Right atrium auricular region (tissue), 2 donors: ENCODE results near the gene GPC6. TPM values are rescaled to one million over a fixed set of nuclear protein-coding genes. Genes with fewer than 3 reads are reported as not detected.

ENCODE experiments used
- DNase-seq: peaks from one replicate; pipeline ENCODE4 v3.0.0-alpha.2; 2019; ENCODE audit warnings: low spot score
- H3K27ac ChIP-seq, 2 donors: fragments of 200-600 bp; sonication (generic); 1 replicate in 1 of 2; 2 replicates in 1 of 2; pipeline ENCODE4 v1.5.1; 2016 to 2019
- H3K27me3 ChIP-seq, 2 donors: fragments of 200-600 bp; sonication (generic); one replicate each; pipeline versions ENCODE4 v1.5.1 to v1.6.0; 2017 to 2019
- H3K36me3 ChIP-seq: fragments of 200-600 bp; sonication (generic); one replicate; pipeline ENCODE4 v1.5.1; 2016
- H3K4me1 ChIP-seq, 2 donors: fragments of 200-600 bp; sonication (generic); one replicate each; pipeline versions ENCODE4 v1.5.1 to v1.6.0; 2017 to 2019
- H3K4me3 ChIP-seq, 2 donors: fragments of 200-600 bp; sonication (generic); 1 replicate in 1 of 2; 2 replicates in 1 of 2; pipeline ENCODE4 v1.5.1; 2017 to 2019; ENCODE audit warnings: mild to moderate bottlenecking in 1 of 2, moderate library complexity in 1 of 2
- H3K9me3 ChIP-seq, 2 donors: fragments of 200-600 bp; sonication (generic); one replicate each; pipeline ENCODE4 v1.5.1; 2019
- total RNA-seq, 2 donors: library from RNA; depleted of rRNA; stranded (reverse); fragments of >200 nt; gene quantifications; one replicate each; pipeline ENCODE4 v1.1.0, GENCODE V29; 2016
- TF ChIP-seq, protein P1 (sequence below), 2 donors: fragments of 200-600 bp; sonication (generic); IDR thresholded peaks; one replicate each; pipeline ENCODE4 v1.5.1; 2019; ENCODE audit warnings: antibody characterized with exemption in 2 of 2

The GPC6 gene
- total RNA-seq, 2 donors from 2014 or later: 1.3 to 3.8 TPM

DNA sequence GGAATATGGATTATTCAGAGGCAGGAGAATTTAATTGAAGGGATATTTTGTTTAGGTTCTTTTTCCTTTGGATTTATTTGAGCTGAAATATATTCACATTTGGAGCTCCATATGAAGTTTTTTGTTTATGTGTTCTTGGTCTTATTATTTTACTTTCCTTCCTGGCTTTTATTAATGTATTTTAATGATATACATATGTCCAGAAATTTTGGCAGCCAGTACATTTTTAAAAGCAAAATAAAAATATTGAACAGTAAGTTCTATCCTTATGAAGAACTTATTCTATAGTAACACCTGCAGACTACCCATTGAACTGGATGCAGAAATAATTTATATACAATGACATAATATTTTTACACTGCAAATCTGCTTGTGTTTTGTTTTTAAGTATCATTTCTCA lies 323.6 kb downstream of the GPC6 start:
- TF ChIP-seq, protein P1, sequence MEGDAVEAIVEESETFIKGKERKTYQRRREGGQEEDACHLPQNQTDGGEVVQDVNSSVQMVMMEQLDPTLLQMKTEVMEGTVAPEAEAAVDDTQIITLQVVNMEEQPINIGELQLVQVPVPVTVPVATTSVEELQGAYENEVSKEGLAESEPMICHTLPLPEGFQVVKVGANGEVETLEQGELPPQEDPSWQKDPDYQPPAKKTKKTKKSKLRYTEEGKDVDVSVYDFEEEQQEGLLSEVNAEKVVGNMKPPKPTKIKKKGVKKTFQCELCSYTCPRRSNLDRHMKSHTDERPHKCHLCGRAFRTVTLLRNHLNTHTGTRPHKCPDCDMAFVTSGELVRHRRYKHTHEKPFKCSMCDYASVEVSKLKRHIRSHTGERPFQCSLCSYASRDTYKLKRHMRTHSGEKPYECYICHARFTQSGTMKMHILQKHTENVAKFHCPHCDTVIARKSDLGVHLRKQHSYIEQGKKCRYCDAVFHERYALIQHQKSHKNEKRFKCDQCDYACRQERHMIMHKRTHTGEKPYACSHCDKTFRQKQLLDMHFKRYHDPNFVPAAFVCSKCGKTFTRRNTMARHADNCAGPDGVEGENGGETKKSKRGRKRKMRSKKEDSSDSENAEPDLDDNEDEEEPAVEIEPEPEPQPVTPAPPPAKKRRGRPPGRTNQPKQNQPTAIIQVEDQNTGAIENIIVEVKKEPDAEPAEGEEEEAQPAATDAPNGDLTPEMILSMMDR (IDR thresholded peaks at IDR 0.05): no peak
- no peaks in the 10 kb centered on the region for H3K36me3 ChIP-seq

DNA sequence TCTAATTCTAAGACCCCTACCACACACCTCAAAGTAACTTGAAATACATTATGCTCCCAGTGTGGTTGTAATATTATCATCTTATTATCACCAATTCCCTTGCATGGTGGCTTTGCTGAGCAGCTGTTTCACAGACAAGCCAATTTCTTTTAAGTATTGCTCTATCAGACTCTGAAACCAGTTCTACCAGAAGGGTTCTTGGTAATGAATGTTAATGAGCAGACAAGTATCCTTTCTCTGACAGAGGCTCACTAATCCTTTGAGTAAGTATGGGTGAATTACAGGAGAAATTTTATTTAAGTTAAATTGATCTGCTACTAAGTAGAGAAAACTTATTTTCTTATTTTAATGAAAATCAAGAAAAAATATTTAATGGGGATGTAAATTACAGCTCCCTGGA lies 326.0 kb downstream of the GPC6 start:
- Histone ChIP-seq H3K36me3 (no peaks in the 10 kb centered on the region), H3K27me3 (no peaks in the 10 kb centered on the region), H3K4me1 (no peaks in the 10 kb centered on the region), H3K9me3 (no peaks in the 10 kb centered on the region), H3K4me3 (no peak overlapping the region), H3K27ac (no peak overlapping the region)
- no peak for DNase-seq
- TF ChIP-seq, protein P1 (IDR thresholded peaks at IDR 0.05): no peak

More for the DNA sequence above, 323.6 kb downstream of the GPC6 start:
- Histone ChIP-seq H3K27ac (no peak overlapping the region), H3K4me3 (no peak overlapping the region), H3K27me3 (no peaks in the 10 kb centered on the region), H3K9me3 (no peaks in the 10 kb centered on the region), H3K4me1 (no peaks in the 10 kb centered on the region)
- DNase-seq: no peak

DNA sequence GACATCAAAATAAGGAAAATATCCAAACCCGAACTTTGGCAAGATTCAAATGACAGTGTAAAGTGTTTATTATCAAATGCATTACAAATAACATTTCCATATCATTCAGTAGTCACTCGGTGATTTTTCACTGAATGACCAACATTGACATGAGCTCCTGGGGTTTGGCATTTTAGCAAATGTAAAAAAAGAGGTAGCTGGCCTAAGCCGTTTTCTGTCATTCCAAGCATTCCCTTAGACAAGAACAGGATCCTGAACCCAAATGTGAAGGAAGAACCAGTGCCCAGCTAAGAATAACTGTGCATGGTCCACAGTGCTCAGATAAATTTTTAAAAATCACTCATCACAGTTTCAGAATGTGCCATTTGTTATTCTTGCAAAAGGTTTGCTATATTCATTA lies 327.9 kb downstream of the GPC6 start:
- TF ChIP-seq, protein P1 (IDR thresholded peaks at IDR 0.05): no peak
- Histone ChIP-seq H3K4me1 (no peaks in the 10 kb centered on the region), H3K27me3 (no peaks in the 10 kb centered on the region), H3K9me3 (no peaks in the 10 kb centered on the region), H3K4me3 (no peak overlapping the region), H3K27ac (no peak overlapping the region), H3K36me3 (no peaks in the 10 kb centered on the region)
- DNase-seq: no peak

DNA sequence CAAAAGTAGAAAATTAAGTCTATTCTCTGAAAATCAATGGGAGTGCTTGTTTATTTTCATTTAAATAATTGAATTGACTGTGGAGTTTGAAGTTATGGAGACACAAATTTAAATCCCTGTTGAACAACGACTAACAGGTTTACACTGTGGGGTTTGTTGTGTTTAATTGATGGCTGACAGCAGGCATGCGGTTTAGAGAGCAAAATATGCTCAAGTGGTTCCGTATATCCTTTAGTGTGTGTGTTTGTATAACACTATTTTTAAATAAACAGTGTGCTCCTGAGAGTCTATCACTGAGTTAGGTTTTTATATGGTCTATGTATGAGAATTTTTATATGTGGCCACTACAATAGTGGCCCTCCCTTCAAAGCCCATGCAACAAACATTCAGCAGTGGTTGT lies 332.0 kb downstream of the GPC6 start:
- no peaks in the 10 kb centered on the region for H3K36me3 ChIP-seq
- H3K4me3 ChIP-seq: no peak overlapping the region
- H3K27me3 ChIP-seq: no peaks in the 10 kb centered on the region
- H3K4me1 ChIP-seq: no peaks in the 10 kb centered on the region
- no peak overlapping the region for H3K27ac ChIP-seq
- no peak for DNase-seq
- no peaks in the 10 kb centered on the region for H3K9me3 ChIP-seq
- TF ChIP-seq, protein P1 (IDR thresholded peaks at IDR 0.05): no peak

DNA sequence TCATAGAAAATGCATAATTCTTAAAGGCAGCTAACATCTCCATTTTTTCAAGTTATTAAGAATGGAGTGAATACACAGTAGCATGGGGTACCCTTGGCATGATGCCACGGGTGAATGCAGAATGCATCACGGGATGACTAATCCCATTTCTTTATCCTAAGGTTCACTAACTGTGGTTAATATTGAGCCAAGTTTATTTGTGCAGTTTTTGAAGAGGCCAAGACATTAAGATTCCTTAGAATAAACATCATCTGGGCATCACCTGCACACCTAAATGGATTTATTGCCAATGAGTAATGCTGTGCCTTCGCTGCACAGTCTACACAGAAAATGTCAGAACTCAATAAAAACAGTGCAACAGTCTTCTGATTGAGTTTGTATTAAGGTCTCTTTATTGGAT lies 333.1 kb downstream of the GPC6 start:
- Histone ChIP-seq H3K27me3 (no peaks in the 10 kb centered on the region), H3K4me3 (no peak overlapping the region), H3K9me3 (no peaks in the 10 kb centered on the region), H3K4me1 (no peaks in the 10 kb centered on the region), H3K27ac (no peak overlapping the region), H3K36me3 (no peaks in the 10 kb centered on the region)
- DNase-seq: no peak
- TF ChIP-seq, protein P1 (IDR thresholded peaks at IDR 0.05): no peak

DNA sequence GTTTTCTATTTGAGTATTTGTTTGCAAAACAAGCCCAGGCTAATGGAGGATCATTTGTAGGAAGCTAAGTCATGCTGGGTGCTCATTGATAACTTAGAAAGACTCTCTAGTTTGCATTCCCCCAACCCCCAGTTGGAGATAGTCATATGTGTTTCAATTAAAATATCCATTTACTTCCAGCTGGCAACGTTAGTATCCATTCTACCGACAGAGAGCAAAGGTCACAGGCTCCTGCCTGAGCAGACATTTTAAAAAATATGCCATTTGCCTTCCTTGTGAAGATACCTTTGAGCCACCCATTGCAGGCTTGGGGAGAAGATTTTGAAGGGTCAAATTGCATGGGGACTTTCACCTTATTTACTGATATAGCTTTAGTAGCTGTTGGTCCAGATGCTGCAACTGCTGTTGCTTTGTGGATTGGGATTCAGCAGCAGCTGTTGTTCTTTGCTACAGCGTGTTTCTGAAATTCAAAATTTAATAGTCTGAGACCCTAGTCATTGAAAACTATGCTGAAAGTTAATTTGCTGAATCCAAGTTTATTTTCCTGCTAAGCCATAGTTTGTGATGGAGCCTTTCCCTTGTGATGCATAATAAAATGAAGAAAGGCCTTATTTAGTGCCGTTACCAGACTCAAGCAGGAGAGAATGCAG lies 335.1 kb downstream of the GPC6 start:
- Histone ChIP-seq H3K36me3 (no peaks in the 10 kb centered on the region), H3K4me1 (no peaks in the 10 kb centered on the region), H3K4me3 (no peak overlapping the region), H3K27me3 (no peaks in the 10 kb centered on the region), H3K9me3 (no peaks in the 10 kb centered on the region), H3K27ac (no peak overlapping the region)
- DNase-seq: no peak
- TF ChIP-seq, protein P1 (IDR thresholded peaks at IDR 0.05): no peak
